K562 (cell line): ENCODE measurements around the gene MVP. TPM values are rescaled to one million over a fixed set of nuclear protein-coding genes. Genes with fewer than 3 reads are reported as not detected.

Experiments used
- ARID3A ChIP-seq: IDR thresholded peaks from 2 replicates; pipeline ENCODE4 v1.6.1; 2012; ENCODE audit warnings: low read depth, low read length, improper control_type of control experiment, borderline replicate concordance
- ATF7 ChIP-seq: fragments of 450-650 bp; IDR thresholded peaks from 2 replicates; pipeline ENCODE4 v1.7.1; 2014; ENCODE audit warnings: mild to moderate bottlenecking, moderate library complexity
- BRF1 ChIP-seq: IDR thresholded peaks from 3 replicates; pipeline ENCODE4 v1.6.1; 2011; ENCODE audit warnings: borderline replicate concordance, mild to moderate bottlenecking; ENCODE audit not compliant: insufficient read length; ENCODE audit errors: extremely low read depth
- DEAF1 ChIP-seq: fragments of 450-650 bp; formaldehyde crosslinking; IDR thresholded peaks from 2 replicates; pipeline ENCODE4 v1.4.0; 2020; ENCODE audit warnings: mild to moderate bottlenecking, moderate library complexity
- HDAC3 ChIP-seq: fragments of 450-650 bp; IDR thresholded peaks from 2 replicates; pipeline ENCODE4 v1.6.1; 2018; ENCODE audit warnings: borderline replicate concordance, mild to moderate bottlenecking, moderate library complexity; ENCODE audit not compliant: partially characterized antibody
- KDM5B ChIP-seq: fragments of 200-600 bp; sonication (generic); IDR thresholded peaks from 2 replicates; pipeline ENCODE4 v1.6.1; 2012; ENCODE audit warnings: low read depth, mild to moderate bottlenecking, moderate library complexity, low read length, control low read depth, inconsistent platforms; ENCODE audit not compliant: insufficient replicate concordance
- NCOA6 ChIP-seq: fragments of 450-650 bp; IDR thresholded peaks from 2 replicates; pipeline ENCODE4 v1.6.1; 2017; ENCODE audit warnings: mild to moderate bottlenecking
- NONO ChIP-seq, 2 experiments: fragments of 200-400 bp in 1 of 2; fragments of 450-650 bp in 1 of 2; formaldehyde crosslinking in 1 of 2; IDR thresholded peaks; 2 replicates each; pipeline ENCODE4 v1.6.1; 2017; ENCODE audit warnings: low read depth in 2 of 2, mild to moderate bottlenecking in 2 of 2, moderate library complexity in 2 of 2, low read length in 1 of 2
- POLR3G ChIP-seq: IDR thresholded peaks from 2 replicates; pipeline ENCODE4 v1.6.1; 2011; ENCODE audit not compliant: insufficient read length, insufficient replicate concordance; ENCODE audit errors: extremely low read depth
- RBBP5 ChIP-seq: fragments of 200-600 bp; sonication (generic); IDR thresholded peaks from 2 replicates; pipeline ENCODE4 v1.6.1; 2012; ENCODE audit warnings: borderline replicate concordance, mild to moderate bottlenecking, low read length, control low read depth, inconsistent platforms; ENCODE audit not compliant: insufficient read depth, poor library complexity, severe bottlenecking
- RBM34 ChIP-seq: fragments of 200-400 bp; formaldehyde crosslinking; IDR thresholded peaks from 2 replicates; pipeline ENCODE4 v1.6.1; 2018; ENCODE audit warnings: low read length, borderline replicate concordance; ENCODE audit not compliant: insufficient read depth
- TCF7 ChIP-seq: sonication (generic); IDR thresholded peaks from 2 replicates; pipeline ENCODE4 v1.6.1; 2016; ENCODE audit warnings: antibody characterized with exemption, borderline replicate concordance
- TFAM ChIP-seq: fragments of 250-450 bp; sonication (Bioruptor Pico); conservative IDR thresholded peaks from 2 replicates; pipeline ENCODE4 v1.5.0; 2021; ENCODE audit warnings: mild to moderate bottlenecking, moderate library complexity
- ZBTB33 ChIP-seq: sonication (generic); formaldehyde crosslinking; IDR thresholded peaks from 2 replicates; pipeline ENCODE4 v1.8.1; 2023; ENCODE audit warnings: mild to moderate bottlenecking, missing genetic modification reagents
- ZNF121 ChIP-seq: sonication (generic); formaldehyde crosslinking; conservative IDR thresholded peaks from 2 replicates; pipeline ENCODE4 v1.8.0; 2022; ENCODE audit warnings: missing genetic modification reagents
- ZNF175 ChIP-seq: fragments of 200-800 bp; sonication (Bioruptor generic); IDR thresholded peaks from 2 replicates; pipeline ENCODE4 v1.6.1; 2016; ENCODE audit warnings: low read depth, mild to moderate bottlenecking, missing genetic modification characterization, missing compliant biosample characterization
- ZNF583 ChIP-seq: fragments of 250-450 bp; sonication (Bioruptor Pico); IDR thresholded peaks from 2 replicates; pipeline ENCODE4 v1.4.0; 2020
- ZNF75A ChIP-seq: fragments of 450-650 bp; formaldehyde crosslinking; IDR thresholded peaks from 2 replicates; pipeline ENCODE4 v1.4.0; 2020; ENCODE audit warnings: mild to moderate bottlenecking
- polyA plus RNA-seq, 8 experiments: library from polyadenylated mRNA; depleted of rRNA in 4 of 8; stranded (reverse) in 5 of 8; unstranded in 3 of 8; fragments of >200 nt; fragmentation: Nextera tagmentation in 2 of 8; fragmentation: Illumina TruSeq in 1 of 8; extraction: Ambion mirVana in 2 of 8; extraction: Trizol in 1 of 8; gene quantifications; 2 replicates each; pipeline versions ENCODE4 v1.2.1 to v1.2.3, GENCODE V29; 2011 to 2014; ENCODE audit warnings: inconsistent platforms in 1 of 8, missing spikeins in 1 of 8
- total RNA-seq, 7 experiments: library from RNA; depleted of rRNA in 6 of 7; stranded (reverse); fragments of >200 nt in 6 of 7; fragmentation: Illumina TruSeq in 2 of 7; extraction: Trizol in 2 of 7; gene quantifications; 2 replicates each; pipeline versions ENCODE4 v1.2.1 to v1.2.3, GENCODE V29; 2011 to 2021; ENCODE audit warnings: low replicate concordance in 1 of 7
- TF ChIP-seq, protein P1 (sequence below): fragments of 450-650 bp; IDR thresholded peaks from 2 replicates; pipeline ENCODE4 v1.7.0; 2016; ENCODE audit warnings: borderline replicate concordance

The MVP gene
- total and polyA plus RNA-seq, 9 of the 15 experiments (the other 6 are each of a cell fraction or from before 2014, with no cell fraction given) = 0.39 to 1.9 (median 0.76) TPM; not detected in 2

GRCh38 chr16:29809850-29810698 is 10.2 kb upstream of the MVP start (continued):
- TF ChIP-seq ZNF121 (CRISPR knock-in tag) (no peak), NONO (IDR thresholded peaks at IDR 0.05; ENCODE audit: low read depth in 2 of 2, low read length in 1 of 2) (0 out of 4 replicates have a peak, but pooled peaks of 1 of the 2 experiments have one; percentile 15), RBBP5 (peak; percentile 61), ZNF175 (CRISPR knock-in tag) (no peak), TCF7 (no peak), ZNF583 (CRISPR knock-in tag) (no peak), BRF1 (no peak), ZNF75A (CRISPR knock-in tag) (no peak), ATF7 (no peak), KDM5B (peak; percentile 30), ARID3A (no peak), POLR3G (no peak), NCOA6 (no peak), DEAF1 (CRISPR knock-in tag) (no peak), RBM34 (no peak), ZBTB33 (CRISPR knock-in tag) (no peak), TFAM (CRISPR knock-in tag) (no peak), HDAC3 (no peak)
- TF ChIP-seq, protein P1, sequence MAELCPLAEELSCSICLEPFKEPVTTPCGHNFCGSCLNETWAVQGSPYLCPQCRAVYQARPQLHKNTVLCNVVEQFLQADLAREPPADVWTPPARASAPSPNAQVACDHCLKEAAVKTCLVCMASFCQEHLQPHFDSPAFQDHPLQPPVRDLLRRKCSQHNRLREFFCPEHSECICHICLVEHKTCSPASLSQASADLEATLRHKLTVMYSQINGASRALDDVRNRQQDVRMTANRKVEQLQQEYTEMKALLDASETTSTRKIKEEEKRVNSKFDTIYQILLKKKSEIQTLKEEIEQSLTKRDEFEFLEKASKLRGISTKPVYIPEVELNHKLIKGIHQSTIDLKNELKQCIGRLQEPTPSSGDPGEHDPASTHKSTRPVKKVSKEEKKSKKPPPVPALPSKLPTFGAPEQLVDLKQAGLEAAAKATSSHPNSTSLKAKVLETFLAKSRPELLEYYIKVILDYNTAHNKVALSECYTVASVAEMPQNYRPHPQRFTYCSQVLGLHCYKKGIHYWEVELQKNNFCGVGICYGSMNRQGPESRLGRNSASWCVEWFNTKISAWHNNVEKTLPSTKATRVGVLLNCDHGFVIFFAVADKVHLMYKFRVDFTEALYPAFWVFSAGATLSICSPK = no peak
